CD4-positive, alpha-beta T cell treated with Interleukin-15 for 4 hours (primary cell): ENCODE results near the gene AP5S1.
"Not testable (repeated sequence)": the region's sequence is repeated elsewhere in the genome, so short reads cannot be mapped to it uniquely, and the experiment has no call there.

Experiments
- DNase-seq: peaks from one replicate; pipeline ENCODE4 v3.0.0-alpha.2; 2020; ENCODE audit warnings: low spot score

AP5S1 gene

DNA sequence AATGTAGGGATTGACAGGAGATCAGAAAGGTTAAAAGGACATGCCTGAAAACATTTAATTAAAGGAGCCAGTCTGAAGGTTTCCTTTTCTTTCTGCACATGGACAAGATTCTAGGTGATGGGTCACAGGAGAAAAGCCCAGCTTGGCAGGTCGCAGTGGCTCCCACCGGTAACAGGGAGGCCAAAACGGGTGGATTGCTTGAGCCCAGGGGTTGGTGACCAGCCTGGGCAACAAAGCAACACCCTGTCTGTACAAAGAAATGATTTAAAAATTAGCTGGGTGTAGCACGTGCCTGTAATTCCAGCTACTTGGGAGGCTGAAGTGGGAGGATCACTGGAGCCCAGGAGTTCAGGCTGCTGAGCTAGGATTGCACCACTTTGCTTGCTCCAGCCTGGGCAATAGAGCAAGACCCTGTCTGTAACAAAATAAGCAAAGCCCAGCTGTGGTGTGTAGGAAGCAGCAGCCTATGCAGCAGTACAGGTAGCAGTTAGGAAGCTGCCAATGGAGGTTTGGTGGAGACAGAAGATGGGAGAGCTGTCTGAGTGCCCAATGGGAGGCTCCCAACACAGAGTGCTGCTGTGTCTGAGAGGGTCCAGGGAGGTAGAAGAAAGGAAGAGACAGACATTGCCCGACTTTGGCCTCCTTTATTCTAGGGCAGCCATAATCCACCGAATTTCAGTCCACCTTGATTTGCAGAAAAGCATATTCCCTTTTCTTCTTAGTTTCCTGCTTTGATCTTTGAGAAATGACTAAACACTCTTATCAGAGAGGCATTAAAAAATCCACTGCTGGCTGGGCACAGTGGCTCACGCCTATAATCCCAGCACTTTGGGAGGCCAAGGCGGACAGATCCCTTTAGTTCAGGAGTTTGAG is 7.1 kb upstream of the AP5S1 start:
- DNase-seq, result no peak

DNA sequence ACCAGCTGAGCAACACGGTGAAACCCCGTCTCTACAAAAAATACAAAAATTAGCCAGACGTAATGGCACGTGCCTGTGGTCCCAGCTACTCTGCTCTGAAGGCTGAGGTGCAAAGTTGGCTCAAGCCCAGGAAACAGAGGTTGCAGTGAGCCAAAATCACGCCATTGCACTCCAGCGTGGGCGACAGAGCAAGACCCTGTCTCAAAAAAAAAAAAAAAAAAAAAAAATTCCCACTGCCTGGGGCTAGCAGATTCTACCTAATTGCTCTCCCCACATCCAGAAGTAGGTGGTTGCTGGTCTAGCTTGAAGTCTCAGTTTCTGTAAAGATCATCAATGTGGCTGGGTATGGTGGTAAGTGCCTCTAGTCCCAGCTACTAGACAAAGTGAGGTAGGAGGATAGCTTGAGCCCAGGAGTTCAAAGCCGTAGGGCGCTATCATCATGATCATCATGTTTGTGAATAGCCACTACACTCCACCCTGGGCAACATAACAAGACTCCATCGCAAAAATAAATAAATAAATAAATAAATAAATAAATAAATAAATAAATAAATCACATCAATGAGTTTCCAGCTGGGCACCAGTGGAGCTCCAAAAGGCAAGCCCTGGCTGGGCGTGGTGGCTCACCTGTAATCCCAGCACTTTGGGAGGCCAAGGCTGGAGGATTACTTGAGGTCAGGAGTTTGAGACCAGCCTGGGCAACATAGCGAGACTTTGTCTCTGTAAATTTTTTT is 6.3 kb upstream of the AP5S1 start:
- no peak for DNase-seq

DNA sequence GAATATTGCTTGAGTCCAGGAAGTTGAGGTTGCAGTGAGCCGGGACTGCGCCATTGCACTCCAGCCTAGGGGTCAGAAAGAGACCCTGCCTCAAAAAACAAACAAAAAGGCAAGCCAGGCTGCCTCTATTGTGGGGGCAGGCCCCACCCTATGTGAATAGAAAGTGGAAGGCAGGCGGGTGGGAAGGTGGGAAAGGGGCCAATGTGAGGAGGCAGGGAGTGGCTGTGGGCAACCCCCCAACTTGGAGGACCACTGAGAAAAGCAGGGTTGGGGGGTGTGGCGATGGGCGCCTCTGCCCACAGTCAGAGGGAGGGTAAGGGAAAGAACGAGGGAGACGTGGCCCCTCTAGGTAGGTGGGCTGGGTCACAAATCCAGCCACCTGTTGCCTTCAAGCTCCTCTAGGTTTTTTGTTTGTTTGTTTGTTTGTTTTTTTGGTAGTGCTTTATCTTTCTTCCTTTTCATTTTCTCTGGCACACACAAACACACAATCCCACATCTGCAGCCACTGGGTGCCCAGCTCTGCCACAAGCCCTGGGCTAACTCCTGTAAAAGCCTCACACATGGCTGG is 5.3 kb upstream of the AP5S1 start:
- no peak for DNase-seq

DNA sequence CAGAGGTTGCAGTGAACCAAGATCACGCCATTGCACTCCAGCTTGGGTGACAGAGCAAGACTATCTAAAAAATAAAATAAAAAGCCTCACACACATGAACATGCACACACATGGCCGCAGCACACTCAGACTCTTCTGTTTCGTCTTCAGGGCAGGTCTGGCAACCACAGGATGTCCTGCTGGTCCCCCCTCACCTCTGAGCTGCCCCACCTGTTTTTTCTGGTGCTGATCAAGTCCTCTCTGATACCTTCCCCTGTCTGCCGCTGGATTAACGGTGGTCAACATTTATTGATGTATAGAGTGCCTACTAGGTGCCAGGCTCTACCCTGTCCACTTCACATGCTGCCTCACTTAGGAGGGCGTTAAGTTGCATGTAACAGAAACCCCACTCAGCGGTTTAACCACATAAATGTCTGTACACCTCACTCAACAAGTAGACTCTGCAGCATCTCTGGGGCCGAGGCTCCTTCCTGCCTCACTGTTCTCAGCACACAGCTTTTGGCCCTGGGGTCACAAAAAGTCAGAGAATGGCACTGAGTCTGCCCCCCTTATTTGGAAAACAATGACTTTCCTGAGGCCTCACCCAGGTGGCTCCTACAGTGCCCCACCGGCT is 4.5 kb upstream of the AP5S1 start:
- DNase-seq, result peak; percentile 53

DNA sequence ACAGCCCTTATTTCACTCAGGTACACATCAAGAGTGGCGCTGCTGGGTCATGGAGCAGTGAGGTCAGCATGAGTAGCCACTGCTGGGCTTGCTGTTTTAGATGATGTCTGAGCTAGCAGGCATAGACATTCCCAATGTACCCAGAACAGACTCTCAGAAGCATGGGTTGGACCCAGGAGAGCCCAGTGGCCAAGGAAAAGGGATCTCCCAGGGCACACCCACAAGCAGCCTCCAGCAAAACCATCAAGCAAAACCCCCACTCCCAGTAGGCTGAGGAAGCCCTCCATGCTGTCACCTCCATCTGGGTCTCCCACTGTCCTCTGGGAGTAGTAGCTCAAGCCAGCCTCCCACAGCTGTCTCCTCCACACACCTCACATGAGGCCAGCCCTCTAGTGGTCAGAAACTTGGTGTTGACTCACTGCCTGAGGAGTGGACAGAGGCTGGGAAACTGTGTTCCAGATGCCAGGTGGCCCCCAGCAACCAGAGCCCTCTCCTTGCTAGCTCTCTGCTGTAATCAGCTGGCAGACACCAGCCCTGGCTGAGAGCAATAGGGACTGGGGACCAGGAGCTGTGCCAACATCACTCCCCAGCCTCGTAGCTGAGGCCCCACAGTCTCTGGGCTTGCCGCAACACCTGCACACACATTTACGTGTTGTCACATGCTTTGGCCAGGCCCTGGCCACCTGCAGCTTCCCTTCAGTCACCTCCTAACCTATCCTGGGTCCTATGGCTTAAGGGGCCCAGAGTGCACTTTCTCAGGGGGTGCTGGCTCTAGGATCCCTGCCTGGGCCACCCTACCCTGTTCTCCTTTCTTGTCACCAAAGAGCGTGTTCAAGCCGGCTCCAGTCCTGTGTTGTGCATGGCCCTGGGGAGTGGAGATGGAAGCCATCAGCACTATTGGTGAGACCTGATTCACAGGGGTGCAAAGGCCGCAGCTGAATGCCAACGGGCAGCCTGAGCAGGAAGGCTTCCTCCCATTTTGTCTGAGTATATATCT is 1.9 kb upstream of the AP5S1 start:
- no peak for DNase-seq

DNA sequence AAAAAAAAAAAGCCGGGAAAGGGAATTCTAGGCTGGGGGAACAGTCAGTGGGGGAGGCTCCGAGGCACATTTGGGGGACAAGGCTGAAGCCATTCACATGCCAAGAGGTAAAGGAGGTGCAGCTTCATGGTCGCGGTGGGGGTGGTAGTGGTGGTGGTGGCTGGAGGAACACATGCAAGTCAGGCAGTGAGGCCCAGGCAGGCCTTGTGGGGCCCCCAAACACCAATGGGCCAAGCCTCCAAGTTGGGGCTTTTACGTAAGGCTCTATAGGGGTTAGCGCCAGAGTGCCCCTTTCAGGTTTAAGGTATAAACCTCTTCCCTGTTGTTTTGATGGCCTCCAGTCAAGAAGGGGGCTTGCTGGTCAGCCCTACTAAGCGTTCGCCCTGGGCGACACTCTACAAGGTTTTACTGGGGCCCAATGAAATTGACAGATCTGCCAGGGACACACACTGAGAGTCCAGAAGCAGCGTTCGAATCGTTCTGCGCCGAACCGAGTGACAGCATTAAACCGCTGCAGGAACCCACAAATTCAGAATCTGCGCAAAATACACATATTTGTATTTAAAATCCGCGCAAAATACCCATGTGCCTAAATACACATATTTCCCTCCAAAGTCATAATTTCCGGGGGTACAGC is 818 bp upstream of the AP5S1 start:
- DNase-seq, result no peak

DNA sequence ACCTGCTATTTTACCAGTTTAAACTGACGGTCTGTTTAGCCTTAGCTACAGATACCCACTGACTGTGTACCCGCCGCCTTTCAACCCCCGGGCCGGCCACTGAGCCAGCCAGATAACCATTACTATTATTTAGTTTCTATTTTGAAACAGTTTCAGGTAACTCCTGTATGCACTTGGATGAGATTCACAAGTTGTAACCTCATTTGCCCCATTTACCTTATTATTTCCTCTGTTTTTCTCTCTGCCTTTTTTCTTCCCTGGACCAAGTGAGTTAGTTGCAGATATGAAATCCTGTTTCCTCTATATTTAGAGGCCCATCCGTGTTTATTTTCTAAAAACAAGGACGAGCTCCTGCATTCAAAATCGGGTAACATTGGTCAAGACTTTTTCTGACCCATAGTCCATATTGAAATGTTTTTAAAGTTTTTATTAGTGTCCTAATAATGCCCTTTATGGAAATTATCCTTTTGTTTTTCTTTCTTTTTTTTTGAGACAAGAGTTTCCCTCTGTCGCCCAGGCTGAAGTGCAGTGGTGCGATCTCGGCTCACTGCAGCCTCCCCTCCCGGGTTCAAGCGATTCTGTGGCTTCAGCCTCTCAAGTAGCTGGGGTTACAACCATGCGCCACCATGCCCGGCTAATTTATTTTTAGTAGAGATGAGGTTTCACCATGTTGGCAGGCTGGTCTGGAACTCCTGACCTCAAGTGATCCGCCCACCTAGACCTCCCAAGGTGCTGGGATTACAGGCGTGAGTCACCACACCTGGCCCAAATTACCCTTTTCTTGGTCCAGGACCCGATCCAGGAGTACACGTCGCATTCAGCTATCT is 767 bp downstream of the AP5S1 start:
- no peak for DNase-seq

DNA sequence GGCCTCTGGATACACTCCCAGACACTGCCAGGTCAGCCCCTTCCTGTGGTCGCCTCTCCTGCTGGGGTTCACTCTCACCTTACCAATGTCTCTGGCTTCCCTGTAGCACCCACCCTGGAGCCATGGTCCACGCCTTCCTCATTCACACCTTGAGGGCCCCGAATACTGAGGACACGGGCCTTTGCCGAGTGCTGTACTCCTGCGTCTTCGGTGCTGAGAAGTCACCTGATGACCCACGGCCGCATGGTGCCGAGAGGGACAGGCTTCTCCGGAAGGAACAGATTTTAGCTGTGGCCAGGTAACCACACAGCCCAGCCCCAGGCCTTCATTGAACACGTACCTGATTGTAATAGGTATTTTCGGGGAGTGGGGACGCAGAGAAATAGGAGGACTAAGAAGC is 1.6 kb downstream of the AP5S1 start:
- DNase-seq, result no peak

DNA sequence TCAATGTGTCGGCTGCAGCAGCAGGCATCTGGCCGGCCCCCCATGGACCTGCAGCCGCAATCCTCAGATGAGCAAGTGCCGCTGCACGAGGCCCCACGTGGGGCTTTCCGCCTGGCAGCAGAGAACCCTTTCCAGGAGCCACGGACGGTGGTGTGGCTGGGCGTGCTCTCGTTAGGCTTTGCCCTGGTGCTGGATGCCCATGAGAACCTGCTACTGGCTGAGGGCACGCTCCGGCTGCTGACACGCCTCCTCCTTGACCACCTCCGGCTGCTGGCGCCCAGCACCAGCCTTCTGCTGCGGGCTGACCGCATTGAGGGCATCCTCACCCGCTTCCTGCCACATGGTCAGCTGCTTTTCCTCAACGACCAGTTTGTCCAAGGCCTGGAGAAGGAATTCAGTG is 3.5 kb downstream of the AP5S1 start:
- no peak for DNase-seq

DNA sequence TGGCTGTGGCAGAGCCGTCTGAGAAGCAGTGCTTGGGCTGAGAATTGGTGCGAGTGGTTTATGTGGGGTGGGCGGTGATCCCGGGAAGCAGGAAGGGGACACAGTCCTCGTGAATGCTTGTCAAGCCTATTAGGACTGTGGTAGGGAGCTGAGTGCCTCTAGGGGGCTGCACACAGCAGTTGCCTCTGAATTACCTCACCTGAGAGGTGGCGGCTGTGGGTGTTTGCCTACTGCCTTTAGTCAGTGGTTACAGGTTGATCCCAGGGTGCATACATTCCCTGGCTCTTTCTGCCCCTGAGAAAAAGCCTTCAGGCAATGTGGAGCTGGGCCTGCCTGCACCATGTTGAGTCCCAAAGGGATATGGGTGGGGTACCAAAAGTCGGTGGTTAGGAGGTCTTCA is 5.2 kb downstream of the AP5S1 start:
- DNase-seq, result no peak

DNA sequence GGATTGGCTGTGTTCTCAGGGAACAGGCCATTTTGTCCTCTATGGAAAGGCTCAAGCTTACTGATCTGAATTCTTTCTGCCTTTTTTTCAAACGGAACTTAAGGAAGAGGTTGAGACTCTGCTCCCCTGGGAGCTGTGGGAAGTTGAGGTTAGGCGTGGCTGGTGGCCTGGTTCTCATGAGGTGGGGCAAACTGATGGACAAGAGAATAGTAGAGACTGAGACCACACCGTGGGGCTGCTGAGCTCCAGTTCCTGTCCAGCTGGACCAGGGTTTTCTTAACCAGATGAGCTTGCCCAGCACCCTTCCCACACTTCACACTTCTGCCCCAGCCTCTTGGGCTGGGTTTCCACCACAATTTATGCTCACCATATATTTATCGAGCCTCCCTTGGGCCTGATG is 6.1 kb downstream of the AP5S1 start:
- no peak for DNase-seq

DNA sequence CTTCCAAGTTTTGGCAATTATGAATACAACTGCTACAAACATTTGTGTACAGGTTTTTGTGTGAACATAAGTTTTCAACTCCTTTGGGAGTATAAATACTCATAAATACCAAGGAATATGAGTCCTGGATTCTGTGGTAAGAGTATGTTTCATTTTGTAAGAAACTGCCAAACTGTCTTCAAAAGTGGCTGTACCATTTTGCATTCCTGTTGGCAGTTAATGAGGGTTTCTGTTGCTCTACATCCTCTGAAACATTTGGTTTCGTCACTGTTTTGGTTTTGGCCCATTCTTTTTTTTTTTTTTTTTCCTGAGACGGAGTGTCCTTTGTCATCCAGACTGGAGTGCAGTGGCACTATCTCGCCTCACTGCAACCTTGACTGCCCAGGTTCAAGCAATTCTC is 8.5 kb downstream of the AP5S1 start:
- DNase-seq, result no peak

DNA sequence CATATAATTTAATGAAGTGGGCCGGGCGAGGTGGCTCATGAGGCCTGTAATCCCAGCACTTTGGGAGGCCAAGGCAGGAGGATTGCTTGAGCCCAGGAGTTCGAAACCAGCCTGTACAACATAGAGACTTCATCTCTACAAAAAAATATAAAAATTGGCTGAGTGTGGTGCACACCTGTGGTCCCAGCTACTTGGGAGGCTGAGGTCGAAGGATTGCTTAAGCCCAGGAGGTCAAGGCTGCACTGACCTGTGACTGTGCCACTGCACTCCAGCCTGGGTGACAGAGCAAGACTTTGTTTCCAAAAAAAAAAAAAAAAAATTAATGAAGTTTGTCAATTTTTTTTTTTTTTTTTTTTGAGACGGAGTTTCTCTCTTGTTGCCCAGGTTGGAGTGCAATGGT is 9.5 kb downstream of the AP5S1 start:
- DNase-seq, result not testable (repeated sequence)

DNA sequence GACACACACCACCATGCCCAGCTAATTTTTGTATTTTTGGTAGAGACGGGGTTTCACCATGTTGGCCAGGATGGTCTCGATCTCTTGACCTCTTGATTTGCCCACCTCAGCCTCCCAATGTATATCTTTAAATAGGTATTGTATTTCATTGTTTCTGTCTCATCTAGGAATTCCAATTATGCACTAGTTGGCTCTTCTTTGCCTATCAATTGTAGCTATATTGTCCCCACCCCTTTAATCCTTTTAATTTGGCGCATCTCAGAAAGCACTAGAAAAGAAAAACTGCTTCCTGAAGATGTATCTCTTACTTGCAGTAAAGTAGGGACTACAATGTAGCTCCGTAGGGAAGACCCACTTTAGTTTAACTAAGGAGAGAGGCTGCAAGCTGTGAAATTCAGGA is 15.8 kb downstream of the AP5S1 start:
- no peak for DNase-seq

DNA sequence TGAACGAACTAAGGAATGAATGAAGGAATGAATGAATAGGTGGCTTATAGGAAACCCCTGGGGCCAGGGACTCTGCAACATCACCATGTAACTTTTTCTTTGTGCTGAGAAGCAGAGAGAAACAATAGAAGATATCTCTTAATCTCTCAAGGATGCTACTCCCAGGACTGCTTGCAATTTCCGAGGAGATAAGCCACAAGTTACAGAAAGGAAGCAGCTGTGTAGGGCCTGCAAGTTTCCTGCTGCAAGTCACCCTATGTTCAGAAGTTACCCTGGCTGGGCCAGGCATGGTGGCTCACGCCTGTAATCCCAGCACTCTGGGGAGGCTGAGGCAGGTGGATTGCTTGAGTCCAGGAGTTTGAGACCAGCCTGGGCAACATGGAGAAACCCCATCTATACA is 19.0 kb downstream of the AP5S1 start:
- DNase-seq, result no peak

DNA sequence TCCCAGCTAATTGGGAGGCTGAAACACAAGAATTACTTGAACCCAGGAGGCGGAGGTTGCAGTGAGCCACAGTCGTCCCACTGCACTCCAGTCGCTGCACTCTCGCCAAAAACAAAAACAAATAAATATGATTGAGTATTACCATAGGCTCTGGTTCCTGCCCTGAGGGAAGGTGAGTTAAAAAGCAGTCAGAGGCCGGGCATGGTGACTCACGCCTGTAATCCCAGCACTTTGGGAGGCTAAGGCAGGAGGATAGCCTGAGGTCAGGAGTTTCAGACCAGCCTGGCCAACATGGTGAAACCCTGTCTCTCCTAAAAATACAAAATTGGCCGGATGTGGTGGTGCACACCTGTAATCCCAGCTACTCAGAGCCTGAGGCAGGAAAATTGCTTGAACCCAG is 19.9 kb downstream of the AP5S1 start:
- DNase-seq, result not testable (repeated sequence)

DNA sequence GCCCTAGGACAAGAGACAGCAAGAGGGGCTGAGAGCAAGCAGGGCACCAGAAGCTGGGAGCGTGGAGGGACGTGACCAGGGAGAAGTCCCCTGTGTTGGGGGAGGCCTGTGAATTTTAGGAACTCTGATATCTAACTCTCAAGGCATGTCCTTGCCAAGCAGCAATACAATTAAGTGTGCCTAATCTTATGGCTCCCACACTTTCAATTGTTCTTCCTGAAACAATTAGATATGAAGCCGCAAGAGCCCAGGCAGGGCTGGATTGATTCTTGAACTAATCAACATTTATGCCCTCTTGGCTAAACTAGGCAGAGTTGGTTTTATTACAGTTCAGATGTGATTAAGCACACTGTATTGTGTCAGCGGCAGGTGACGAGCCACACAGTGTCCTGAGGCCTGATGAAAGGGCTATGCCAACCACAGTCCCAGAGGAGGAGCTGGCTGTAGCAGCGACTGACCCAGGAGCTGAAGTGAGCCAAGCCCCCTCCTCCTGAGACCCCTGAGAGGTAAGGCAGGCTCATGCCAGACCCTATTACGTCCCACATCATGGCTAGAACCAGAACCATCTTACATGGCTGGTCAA is 22.1 kb downstream of the AP5S1 start:
- no peak for DNase-seq

DNA sequence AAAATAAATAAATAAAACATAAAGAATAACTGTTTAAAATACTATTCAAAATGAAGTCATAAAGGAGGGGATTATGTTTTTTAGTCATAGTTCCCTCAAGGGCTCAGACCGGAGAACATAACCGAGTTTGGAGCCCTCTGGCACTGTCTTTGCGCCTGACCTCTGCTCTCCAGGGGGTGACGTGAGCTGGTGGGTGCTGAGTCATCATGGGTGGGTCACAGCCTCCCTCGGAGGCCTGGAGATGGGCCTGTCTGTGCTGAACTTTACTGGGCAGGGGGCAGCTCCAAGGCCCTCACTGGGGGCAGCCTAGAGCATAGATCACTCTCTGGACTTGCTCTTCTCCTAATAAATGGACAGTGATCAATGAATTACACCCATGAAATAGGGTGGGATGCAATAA is 23.1 kb downstream of the AP5S1 start:
- no peak for DNase-seq

DNA sequence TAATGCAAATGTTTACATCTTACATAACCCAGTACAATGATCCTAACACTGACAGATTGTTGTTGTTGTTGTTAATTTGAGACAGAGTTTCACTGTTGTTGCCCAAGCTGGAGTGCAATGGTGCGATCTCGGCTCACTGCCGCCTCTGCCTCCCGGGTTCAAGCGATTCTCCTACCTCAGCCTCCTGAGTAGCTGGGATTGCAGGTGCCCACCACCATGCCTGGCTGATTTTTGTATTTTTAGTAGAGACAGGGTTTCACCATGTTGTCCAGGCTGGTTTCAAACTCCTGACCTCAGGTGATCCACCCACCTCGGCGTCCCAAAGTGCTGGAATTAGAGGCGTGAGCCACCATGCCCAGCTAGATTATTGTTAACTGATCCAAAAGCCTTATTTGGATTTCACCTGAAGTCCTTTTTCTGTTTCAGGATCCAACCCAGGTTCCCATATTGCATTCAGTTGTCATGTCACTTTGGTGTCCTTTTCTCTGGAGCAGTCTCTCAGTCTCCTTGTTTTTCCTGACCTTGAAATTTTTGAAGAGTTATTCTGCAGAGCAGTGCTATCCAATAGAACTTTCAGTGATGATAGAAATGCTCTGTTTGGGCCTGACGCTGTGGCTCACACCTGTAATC is 23.8 kb downstream of the AP5S1 start:
- DNase-seq, result not testable (repeated sequence)
